Fibroblast of skin of abdomen (primary cell): ENCODE measurements around the gene SDR39U1. TPM values are rescaled to one million over a fixed set of nuclear protein-coding genes. Genes with fewer than 3 reads are reported as not detected.
A peak's percentile ranks its signal among the peaks of the same experiment; 100 is the strongest.
"Not testable (repeated sequence)": the region's sequence is repeated elsewhere in the genome, so short reads cannot be mapped to it uniquely, and the experiment has no call there.

ENCODE experiments used
- DNase-seq: peaks from one replicate; pipeline ENCODE4 v3.0.0-alpha.2; 2013
- polyA plus RNA-seq, 2 experiments: library from polyadenylated mRNA; unstranded; fragments of 120-200 nt; gene quantifications; one replicate each; pipeline ENCODE4 v1.2.1, GENCODE V29; 2013; ENCODE audit not compliant: insufficient read length in 2 of 2

Gene SDR39U1, protein sequence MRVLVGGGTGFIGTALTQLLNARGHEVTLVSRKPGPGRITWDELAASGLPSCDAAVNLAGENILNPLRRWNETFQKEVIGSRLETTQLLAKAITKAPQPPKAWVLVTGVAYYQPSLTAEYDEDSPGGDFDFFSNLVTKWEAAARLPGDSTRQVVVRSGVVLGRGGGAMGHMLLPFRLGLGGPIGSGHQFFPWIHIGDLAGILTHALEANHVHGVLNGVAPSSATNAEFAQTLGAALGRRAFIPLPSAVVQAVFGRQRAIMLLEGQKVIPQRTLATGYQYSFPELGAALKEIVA
- 35.1 TPM for polyA plus RNA-seq (2013, experiment 1 of 2; ENCODE audit: insufficient read length)
- 35.3 TPM for polyA plus RNA-seq (2013, experiment 2 of 2; ENCODE audit: insufficient read length)

DNA sequence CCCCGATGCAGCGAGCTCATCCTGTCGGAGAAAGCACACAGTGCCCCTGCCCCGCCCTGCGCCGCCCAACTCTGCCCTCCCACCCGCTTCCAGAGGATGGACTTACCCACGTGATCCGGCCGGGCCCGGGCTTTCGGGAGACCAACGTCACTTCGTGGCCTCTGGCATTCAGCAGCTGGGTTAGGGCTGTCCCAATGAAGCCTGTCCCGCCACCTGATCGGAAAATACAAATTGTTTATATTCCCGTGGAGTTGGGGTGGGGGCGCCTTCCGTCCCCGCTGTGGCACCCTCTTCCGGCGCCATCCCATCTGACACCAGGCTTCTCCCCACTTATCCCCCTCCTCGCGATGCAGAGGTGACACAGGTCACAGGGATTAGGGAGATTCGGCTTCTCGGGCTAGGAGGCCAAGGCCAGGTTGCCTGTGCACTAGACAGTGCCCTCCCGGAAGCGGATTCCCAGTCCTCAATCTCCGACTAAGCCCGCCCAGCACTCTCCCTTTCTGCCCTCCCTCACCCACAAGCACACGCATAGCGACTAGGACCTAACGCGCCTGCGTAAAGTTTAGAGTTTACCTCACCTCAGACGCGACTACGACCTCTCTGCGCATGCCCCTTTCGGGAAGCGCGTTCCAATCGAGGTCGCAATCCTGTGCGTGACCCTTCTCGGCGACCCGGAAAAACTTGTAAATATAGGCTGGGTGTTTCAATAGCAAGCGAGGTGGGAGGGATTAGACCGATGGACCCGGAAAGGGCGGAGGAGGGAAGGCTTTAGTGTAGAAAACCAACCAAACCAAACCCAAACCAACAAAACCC is at the start of gene SDR39U1:
Gene SDR39U1, minus strand, starts transcription at position 537 of the 813 bp plus-strand sequence. Its CDS starts 7 bp downstream, at position 530.
- DNase-seq, result peak; percentile 99

DNA sequence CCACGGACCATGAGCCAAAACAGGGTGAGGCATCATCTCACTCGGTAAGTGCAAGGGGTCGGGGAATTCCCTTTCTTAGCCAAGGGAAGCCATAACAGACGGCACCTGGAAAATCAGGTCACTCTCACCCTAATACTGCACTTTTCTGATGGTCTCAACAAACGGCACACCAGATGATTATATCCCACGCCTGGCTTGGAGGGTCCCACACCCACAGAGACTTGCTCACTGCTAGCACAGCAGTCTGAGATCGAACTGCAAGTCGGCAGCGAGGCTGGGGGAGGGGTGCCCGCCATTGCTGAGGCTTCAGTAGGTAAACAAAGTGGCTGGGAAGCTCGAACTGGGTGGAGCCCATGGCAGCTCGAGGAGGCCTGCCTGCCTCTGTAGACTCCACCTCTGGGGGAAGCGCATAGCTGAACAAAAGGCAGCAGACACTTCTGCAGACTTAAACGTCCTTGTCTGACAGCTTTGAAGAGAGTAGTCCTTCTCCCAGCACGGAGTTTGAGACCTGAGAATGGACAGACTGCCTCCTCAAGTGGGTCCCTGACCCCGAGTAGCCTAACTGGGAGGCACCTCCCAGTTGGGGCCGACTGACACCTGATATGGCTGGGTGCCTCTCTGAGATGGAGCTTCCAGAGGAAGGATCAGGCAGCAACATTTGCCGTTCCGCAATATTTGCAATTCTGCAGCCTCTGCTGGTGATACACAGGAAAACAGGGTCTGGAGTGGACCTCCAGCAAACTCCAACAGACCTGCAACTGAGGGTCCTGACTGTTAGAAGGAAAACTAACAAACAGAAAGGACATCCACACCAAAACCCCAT is 49.2 kb upstream of the SDR39U1 start:
- not testable (repeated sequence) for DNase-seq

DNA sequence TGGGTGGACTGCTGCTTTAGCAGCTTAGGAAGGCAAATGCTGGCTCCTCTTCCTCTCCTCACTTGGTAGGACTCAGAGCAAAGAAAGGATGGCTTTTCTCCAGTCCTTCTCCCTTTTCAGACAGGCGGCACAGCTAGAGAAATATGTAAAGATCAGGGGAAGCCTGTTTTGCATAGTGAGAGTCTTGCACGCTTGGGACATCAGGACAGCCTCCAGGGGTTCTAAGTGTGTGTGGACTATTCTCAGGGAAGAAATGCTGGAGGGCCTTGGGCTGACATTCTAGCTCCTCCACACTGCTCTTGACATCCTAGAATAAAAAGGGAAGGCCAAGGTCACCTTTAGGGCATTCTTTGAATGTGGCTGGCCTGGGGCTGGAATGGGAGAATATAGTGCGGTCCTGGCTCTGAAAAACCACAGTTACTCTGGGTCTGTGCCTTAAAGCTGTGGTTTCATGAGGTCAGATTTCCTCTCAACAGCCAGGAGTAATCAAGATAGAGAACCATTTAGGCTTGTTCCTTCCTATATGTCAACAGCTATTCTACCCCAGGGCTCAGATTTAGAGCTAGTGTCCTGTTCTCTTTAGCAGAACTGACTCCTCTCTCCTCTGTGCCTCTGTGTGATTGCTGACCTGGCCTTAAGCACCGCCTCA is 41.2 kb upstream of the SDR39U1 start:
- DNase-seq, result no peak

DNA sequence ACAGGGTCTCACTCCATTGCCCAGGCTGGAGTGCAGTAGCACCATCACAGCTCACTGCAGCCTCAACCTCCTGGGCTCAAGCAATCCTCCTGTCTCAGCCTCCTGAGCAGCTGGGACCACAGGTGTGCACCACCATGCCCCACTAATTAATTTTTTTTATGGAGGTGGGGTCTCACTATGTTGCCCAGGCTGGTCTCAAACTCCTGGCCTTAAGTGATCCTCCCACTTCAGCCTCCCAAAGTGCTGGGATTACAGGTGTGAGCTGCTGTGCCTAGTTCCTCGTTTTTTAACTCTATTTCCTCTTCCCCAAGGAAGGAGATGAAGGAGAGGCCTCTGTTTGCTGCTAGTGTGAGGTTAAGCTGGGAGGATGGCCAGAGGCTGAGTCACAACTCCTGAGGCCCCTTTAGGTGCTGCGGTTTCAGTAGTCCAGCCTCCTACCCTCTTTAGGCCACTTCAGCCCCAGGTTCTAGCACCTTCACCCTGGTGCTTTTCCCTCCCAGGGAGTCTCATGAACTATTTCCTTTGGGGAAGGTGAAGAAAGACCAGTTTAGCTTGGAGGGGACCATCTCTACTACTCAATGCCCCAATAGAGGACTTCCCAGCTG is 40.2 kb upstream of the SDR39U1 start:
- DNase-seq, result peak; percentile 3

DNA sequence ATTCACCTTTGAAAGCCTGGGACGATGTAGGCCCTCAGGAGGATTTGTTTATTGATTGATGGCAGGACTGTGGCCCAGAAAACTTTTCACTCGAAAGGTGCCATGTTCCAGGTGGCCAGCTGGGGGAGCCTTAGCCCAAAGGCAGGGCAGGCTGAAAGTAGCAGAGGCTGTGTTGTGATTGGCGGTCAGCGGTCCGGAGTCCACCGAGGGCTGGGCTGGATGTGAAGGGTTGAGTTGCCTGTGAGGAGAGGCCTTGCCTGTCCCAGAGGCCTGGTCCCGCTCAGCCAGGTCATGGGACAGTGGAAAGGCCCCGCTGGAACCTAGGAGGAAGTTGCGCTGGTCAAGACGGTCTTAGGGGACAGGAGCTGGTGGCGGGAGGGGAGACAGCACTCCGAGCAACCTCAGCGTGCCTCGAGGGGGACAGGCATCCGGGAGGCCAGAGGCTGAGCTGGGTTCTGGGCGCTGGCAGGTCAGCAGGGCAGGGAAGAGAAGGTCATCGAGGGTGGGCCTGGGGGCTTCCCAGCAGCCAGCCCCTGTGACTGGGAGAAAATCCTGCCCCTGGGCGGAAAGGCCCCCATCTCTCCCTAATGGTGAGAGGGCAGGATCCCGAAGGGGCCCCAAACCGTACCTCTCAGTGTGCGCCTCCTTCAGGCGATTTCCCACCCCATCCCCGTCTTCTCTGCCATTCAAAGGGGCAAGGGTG is 39.2 kb upstream of the SDR39U1 start:
- DNase-seq, result no peak

DNA sequence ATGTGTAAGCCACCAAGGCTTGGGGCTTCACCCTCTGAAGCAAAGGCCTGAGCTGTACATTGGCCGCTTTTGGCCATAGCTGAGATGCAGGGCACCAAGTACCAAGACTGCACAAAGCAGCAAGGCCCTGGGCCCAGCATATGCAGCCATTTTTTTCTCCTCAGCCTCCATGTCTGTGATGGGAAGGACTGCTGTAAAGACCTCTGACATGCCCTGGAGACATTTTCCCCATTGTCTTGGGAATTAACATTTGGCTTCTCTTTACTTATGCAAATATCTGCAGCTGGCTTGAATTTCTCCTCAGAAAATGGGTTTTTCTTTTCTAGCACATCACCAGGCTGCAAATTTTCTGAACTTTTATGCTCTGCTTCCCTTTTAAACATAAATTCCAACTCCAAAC is 37.4 kb upstream of the SDR39U1 start:
- DNase-seq, result not testable (repeated sequence)

DNA sequence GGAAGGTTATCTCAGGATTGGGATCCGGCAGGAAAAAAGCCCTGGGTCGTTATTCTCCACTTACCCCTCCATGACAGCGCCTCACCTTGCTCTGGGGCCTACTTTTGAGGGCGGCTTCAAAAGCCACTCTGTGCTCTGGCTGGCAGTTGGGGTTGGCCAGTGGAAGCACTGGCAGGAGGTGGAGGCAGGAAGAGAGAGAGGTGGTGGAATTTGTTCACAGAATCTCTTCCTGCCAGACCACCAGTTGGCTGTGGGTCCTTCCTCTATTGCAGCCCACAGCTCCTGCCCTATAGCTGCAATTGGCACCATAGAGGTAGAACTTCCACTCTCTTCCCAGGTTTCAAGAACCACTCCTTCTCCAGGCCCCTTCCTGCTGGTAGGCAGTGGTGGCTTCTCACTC is 32.7 kb upstream of the SDR39U1 start:
- DNase-seq, result no peak

DNA sequence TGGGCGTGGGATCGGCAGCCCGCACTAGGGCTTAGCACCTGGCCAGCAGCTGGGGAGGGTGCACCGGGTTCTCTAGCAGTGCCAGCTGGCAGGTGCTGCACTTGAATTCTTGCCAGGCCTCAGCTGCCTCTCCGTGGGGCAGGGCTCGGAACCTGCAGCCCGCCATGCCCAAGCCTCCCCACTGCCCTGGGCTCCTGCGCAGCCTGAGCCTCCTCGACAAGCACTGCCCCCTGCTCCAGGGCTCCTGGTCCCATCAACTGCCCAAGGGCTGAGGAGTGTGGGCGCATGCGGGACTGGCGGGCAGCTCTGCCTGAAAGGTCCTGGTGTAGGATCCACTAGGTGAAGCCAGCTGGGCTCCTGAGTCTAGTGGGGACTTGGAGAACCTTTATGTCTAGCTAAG is 30.6 kb upstream of the SDR39U1 start:
- DNase-seq, result no peak

DNA sequence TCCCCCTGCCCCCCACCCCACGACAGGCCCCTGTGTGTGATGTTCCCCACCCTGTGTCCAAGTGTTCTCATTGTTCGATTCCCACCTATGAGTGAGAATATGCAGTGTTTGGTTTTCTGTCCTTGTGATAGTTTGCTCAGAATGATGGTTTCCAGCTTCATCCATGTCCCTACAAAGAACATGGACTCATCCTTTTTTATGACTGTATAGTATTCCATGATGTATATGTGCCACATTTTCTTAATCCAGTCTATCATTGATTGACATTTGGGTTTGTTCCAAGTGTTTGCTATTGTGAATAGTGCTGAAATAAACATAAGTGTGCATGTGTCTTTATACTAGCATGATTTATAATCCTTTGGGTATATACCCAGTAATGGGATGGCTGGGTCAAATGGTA is 27.9 kb upstream of the SDR39U1 start:
- DNase-seq, result not testable (repeated sequence)

DNA sequence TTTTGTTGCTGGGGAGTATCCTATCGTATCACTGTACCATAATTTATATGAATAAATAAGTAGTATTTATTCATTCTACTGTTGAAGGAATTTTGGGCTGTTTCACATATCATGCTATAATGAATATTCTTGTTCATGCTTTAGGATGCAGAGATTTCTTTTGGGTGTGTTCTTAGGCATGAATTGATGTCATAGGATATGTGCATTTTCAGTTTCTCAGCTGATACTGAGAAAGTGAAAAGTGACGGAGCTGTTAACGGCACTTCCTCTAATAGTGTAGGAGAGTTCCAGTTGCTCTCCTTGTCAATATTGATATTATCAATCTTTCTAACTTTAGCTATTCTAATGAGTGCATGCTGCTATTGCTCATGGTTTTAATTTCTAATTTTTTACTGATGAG is 23.2 kb upstream of the SDR39U1 start:
- DNase-seq, result no peak

DNA sequence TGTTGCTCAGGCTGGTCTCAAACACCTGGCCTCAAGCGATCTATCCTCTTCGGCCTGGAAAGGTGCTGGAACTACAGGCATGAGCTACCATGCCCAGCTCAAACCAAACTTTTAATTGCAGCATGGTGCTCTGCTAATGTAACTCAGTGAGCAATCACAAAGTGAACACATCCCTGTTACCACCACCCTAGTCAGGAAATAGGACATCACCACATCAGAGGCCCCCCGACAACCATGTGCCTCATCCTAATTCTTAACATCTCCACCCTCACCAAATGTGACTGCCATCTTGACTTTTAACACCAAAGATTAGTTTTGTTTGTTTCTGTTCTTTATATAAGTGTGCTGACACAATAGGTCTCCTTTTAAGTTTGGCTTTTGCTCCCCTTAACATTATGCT is 22.8 kb upstream of the SDR39U1 start:
- DNase-seq, result no peak

DNA sequence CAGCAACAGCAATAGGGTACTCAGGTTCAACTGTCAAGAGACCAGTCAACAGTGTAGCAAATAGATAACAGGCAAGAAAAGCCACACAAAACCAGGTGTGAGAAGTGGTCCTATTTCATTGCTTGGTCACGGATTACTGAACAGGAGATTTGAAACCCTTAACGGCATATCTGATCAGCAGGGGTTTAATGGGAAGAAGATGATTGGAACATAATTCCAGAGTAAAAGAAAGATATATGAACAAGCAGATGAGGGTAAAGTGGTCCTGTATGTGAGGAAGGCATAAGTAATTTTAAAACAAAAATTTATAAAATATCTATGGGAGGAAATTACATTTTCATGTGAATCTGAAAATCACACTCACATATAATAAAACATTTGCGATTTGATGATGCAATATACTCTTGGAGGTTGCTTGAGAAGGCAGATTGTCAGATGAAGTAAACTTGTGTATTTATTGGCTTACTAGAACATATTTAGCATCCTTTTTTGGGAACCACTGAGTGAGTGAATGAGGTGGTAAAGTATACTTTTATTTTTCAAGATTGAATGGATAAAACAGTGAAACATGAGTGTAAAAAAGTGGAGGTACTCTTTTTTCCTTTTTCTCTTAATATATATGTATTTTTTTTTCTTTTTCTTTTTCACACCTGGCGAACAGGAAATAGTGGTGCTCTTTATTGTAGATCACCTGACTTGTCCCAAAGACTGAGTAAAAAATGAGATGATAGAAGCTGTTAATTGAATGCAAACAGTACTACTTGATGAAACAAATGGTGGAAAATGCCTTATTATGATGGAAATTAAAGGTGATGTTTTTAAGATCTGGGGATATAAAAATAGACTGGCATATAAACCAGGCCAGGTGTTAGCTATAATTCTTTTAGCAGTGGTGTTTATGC is 21.6 kb upstream of the SDR39U1 start:
- DNase-seq, result no peak

DNA sequence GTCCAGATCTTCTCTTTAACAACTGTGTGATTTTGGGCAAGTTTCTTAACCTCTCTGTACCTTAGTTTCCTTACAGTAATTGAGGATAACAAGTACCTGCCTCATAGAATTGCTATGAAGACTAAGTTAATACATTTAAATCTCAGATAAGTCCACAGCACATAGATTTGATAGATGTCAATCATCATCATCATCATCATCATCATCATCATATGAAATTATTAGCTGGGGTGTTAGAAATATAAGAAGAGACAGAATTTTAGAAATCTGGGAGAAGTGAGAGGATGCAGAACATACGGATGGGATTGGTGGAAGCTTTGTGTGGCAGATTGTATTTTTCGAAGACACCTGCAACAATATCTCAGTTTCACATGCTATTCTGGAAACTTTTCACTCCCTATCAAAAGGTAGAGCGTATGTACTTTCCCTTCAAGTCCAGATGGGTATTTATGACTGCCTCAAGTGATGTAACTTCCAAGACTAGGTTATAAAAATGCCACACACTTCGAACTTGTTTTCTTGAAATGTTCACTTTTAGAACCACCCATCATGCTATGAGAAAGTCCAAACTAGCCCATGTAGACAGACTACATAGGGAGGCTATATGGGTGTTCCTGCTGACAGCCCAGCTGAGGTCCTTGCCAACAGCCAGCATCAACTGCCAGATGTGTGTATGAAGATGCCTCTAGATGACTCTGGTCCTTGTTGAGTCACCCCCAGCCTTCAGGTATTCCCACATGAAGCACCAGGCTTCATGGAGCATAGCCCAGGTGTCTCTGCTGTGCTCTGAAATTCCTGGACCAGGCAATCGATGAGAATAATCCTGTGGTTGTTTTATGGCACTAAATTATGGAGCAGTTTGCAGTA is 20.7 kb upstream of the SDR39U1 start:
- DNase-seq, result no peak

DNA sequence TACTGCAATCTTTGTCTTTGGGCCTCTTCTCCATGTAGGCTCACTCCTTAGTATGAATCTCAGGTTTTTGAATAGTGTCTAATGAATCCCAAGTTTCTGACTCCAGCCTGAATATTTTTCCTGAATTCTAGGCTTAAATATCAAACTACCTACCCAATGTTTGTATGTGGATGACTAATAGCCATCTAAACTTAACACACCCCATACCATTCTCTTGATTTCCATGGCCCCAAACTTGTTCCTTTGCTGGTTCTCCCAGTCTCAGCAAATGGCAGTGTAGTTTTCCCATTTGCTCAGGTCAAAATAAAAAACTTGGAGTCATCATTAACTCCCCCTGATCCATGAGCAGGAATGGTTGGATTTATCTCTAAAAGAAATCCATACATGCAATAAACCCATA is 18.8 kb upstream of the SDR39U1 start:
- DNase-seq, result no peak

DNA sequence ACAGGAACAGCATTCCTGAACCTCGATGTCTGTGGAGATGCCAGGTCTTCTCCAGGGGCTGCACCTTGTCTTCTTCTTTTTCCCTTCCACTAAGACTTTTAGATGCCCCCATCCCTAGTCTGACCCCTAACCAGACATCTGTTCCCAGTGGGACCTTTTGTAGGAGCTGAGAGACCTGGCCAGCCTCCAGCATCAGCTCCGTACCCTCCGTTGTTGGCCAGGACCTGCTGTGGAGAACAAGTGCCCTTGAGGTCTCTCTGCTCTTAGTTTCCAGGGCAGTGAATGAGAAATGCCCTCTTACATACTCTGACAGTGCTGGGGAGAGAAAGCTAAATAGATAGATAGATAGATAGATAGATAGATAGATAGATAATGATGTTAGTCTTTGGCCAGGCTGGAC is 16.8 kb upstream of the SDR39U1 start:
- no peak for DNase-seq

DNA sequence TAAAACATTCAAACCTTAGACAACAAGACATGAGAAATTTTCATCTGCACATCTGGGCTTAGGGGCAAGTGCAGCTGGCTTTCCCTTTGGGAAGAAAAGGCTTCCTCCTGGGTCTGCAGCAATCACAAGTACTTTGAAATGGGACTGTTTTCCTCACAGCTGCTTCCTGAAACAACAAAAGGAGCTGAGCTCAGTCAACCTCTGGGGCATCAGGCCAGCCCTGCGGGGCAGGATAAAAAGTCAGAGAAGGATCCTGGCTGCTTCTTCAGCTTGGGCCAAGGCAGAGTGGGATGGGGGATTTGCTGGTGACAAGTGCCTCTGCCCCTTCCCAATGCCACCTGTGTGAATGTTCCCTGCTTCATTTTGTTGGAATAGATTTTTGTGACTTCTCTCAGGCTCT is 16.2 kb upstream of the SDR39U1 start:
- DNase-seq, result no peak

DNA sequence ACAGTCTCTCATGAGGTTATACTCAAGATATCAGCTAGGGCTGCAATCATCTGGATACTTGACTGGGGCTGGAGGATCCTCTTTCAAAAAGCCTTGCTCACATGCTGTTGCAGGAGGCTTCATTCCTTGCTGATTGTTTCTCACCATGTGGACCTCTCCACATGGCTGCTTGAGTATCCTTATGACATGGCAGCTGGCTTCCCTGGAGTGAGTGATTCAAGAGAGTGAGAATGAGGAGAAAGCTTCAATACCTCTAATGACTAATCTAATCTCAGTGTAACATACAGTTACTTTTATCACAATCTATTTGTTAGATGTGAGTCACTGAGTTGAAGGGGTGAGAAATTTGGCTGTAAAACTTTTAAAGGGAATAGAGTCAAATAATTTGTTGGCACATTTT is 14.4 kb upstream of the SDR39U1 start:
- DNase-seq, result no peak

DNA sequence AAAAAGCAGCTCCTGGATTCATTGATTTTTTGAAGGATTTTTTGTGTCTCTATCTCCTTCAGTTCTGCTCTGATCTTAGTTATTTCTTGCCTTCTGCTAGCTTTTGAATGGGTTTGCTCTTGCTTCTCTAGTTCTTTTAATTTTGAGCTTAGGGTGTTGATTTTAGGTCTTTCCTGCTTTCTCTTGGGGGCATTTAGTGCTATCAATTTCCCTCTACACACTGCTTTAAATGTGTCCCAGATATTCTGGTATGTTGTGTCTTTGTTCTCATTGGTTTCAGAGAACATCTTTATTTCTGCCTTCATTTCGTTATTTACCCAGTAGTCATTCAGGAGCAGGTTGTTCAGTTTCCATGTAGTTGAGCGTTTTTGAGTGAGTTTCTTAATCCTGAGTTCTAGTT is 8.3 kb upstream of the SDR39U1 start:
- not testable (repeated sequence) for DNase-seq

DNA sequence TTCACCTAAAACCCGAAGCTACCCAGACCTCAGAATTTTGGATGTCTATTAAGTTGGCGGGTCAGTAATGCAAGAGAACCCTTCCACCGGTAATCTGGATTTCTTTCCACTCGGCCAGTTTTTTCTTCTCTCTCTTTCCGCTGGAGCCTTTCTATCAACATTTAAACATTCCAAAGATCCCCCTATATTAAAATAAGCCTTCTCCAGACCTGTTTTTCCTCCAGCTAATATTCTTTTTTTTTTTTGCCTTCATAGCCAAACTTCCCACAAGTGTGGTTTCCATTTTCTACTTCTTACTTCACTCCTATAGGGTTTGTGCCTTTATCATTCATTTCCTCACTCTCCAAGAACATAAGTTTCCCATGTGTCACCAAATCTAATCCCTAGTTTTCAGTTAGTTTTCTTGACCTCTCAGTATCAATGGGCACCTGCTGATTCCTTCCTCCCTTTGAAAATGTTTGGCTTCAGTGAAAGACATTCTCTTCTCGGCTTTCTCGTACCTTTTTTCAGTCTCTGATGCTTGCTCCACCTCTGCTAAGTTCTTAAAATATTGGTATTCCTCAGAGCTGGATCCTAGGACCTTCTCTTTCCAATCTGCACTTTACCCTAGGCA is 583 bp upstream of the SDR39U1 start:
- no peak for DNase-seq
